Urinary bladder (tissue), 4 donors: Measurements from ENCODE around the gene KCNJ12. TPM values are rescaled to one million over a fixed set of nuclear protein-coding genes. Genes with fewer than 3 reads are reported as not detected.

Experiments used
- DNase-seq: peaks from one replicate; pipeline ENCODE4 v3.0.0-alpha.2; 2015; ENCODE audit errors: extremely low spot score
- H3K27ac ChIP-seq: one replicate; pipeline ENCODE4 v1.5.1; 2013; ENCODE audit warnings: low read depth, mild to moderate bottlenecking, moderate library complexity
- H3K36me3 ChIP-seq: one replicate; pipeline ENCODE4 v1.6.1; 2013; ENCODE audit warnings: mild to moderate bottlenecking, moderate library complexity; ENCODE audit not compliant: insufficient read depth
- H3K4me1 ChIP-seq: one replicate; pipeline ENCODE4 v1.6.1; 2013; ENCODE audit warnings: mild to moderate bottlenecking, moderate library complexity; ENCODE audit not compliant: insufficient read depth
- H3K4me3 ChIP-seq: one replicate; pipeline ENCODE4 v1.5.1; 2013; ENCODE audit warnings: low read depth, low read length
- WGBS: extraction: QIAGEN DNeasy Blood & Tissue Kit; methylation state at CpG from one replicate; pipeline ENCODE4 v1.1.7; 2013; 5-methylcytosine and 5-hydroxymethylcytosine counted together
- polyA plus RNA-seq: library from polyadenylated mRNA; stranded (reverse); fragments of 200-250 nt; gene quantifications from one replicate; pipeline ENCODE4 v1.2.3, GENCODE V29; 2013
- total RNA-seq: library from RNA; depleted of rRNA; stranded (reverse); fragments of >200 nt; gene quantifications from one replicate; pipeline ENCODE4 v1.2.3, GENCODE V29; 2014
- donor health status: healthy with polysubstance abuse.
- donor health status: healthy.

The KCNJ12 gene
- total and polyA plus RNA-seq, 2 donors, result 1.5 to 4.1 TPM

DNA sequence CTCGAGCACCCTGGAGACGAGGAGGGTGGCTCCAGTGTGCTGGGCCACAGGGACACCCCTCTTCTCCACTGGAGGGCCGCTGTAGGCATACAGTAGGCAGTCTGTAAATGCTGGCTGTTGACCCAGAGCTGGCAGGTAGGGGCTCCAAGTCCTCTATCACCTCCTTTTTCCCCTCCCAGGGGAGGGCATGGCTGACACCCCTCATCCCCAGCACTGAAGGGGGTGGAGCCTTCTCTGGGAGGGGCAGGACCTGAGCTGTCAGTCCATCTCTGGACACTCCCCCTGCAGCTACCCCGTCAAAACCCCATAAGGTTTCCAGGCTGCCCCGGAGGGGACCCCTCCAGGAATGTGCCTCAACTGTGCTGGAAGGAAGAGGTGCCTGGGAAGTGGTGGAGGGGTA is 2.4 kb downstream of the KCNJ12 start:
- no peaks in the 10 kb centered on the region for H3K36me3 ChIP-seq
- WGBS, result 71% methylated on average over 5 of the region's 5 CpGs
- H3K27ac ChIP-seq, result no peak overlapping the region
- no peak for DNase-seq
- no peaks in the 10 kb centered on the region for H3K4me1 ChIP-seq
- no peak overlapping the region for H3K4me3 ChIP-seq

DNA sequence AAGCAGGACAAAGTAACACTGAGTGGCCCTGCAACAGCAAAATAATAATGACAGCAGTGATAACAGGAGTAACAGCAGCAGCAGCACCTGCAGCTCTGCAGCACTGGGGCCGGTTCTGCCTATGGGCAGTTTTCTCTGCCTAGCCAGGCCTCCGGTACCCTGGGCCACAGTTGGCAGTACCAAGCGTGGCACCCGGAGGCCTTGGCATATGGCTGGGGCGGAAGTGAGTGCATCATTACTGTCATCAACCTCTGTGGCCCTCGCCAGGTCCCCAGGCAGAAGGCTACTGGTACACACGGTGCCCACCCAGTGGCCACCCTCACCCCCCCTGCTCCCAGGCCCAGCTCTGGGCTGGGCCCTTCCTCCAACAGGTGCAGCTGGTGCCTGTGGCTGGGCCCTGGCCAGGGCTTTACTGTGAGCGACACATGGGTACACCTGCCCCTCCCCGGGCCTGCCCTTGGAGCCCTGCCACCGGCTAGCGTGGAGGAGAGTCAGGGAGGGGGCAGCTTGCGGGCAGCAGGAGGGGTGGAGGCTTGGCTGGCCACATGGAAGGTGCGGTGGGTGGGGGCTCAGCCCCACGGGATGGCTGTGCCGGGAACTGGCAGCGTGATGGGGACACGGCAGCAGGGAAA is 3.0 kb downstream of the KCNJ12 start:
- no peak for DNase-seq
- H3K4me3 ChIP-seq, result no peak overlapping the region
- 88% methylated on average over 17 of the region's 17 CpGs for WGBS
- H3K27ac ChIP-seq, result no peak overlapping the region
- no peaks in the 10 kb centered on the region for H3K36me3 ChIP-seq
- H3K4me1 ChIP-seq, result no peaks in the 10 kb centered on the region

DNA sequence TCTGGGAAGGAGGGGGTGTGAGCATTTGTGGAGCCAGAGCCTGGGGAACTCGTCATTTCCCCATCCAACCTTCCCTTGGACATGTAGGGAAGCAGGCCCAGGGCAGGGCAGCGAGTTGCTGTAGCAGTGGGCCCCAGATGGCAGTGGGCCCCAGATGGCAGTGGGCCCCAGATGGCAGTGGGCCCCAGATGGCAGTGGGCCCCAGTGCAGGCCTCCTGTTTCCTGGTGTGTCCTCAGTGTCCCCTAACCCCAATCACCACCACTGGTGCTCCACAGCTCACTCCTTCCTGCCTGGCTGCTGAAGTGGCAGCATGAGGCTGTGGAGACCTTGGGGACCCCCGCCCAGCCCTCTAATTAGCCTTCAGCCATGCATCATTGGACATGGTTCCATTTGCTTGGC is 4.5 kb downstream of the KCNJ12 start:
- H3K27ac ChIP-seq, result no peak overlapping the region
- H3K4me3 ChIP-seq, result no peak overlapping the region
- no peaks in the 10 kb centered on the region for H3K36me3 ChIP-seq
- WGBS, result 91% methylated on average over 3 of the region's 3 CpGs
- H3K4me1 ChIP-seq, result no peaks in the 10 kb centered on the region
- no peak for DNase-seq

DNA sequence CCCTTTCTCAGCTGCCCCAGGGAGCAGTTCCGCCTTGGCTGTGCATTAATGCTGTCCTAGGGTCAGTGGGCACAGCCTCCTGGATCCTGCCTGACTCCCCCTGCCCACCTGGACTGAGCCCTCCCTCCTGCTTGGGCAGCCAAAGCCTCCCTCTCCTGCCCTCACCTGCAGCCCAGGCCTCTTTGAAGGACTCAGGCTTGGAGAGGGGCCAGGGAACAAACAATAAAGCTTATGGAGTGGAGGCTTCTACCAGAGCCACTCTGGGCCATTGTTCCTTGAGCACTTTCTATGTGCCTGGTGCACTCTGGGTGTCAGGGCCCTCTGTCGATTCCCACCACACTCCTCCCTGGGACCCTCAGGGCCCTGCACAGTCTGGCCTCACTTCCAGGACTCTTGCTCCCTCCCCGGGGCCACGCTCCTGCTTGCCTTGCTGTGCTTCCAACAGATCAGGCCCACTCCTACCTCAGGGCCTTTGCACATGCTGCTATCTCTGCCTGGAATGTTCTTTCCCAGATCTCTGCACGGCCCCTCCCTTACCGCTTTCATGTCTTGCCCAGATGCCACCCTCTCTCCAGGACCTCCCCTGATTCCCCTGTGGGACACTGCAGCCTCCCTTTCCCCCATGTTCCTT is 5.0 kb downstream of the KCNJ12 start:
- DNase-seq, result no peak
- 97% methylated on average over 6 of the region's 6 CpGs for WGBS
- no peak overlapping the region for H3K27ac ChIP-seq
- H3K4me3 ChIP-seq, result no peak overlapping the region
- H3K36me3 ChIP-seq, result no peaks in the 10 kb centered on the region
- H3K4me1 ChIP-seq, result no peaks in the 10 kb centered on the region

- 80% methylated on average over 29 of the region's 29 CpGs for WGBS
- Histone ChIP-seq H3K27ac (no peak overlapping the region), H3K36me3 (no peaks in the 10 kb centered on the region), H3K4me1 (no peaks in the 10 kb centered on the region), H3K4me3 (no peak overlapping the region)
- no peak for DNase-seq
Measured at GRCh38 chr17:21382560-21383495, 6.7 kb downstream of the KCNJ12 start.

DNA sequence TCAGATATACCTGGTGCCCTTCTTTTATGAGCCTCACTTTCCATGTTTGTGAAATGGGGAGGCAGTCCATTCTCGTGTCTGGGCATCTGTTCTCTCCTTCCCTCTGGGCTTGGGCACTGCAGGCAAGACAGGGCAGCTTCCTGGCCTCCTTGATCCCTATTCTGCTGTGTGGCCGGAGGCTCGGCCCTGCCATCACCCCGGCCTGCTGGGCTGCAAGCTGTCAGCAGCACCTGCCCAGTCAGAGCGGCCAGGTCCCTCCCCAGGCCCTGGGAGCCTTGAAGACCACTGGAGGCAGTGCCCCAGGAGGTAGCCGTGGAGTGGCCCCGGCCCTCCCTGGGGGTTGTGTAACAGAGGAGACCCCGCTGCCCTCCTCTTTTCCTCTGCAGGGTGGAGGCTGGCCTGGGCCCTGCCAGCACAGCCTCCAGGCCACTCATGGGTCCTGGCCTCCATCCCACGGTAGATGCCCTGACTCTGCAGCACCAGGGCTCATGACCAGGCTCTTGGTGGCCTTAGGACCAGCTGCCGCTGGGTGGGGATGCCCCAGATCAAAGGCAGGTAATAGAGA is 9.2 kb downstream of the KCNJ12 start:
- H3K4me1 ChIP-seq, result no peaks in the 10 kb centered on the region
- no peaks in the 10 kb centered on the region for H3K36me3 ChIP-seq
- 70% methylated on average over 10 of the region's 10 CpGs for WGBS
- no peak for DNase-seq
- H3K4me3 ChIP-seq, result no peak overlapping the region
- H3K27ac ChIP-seq, result no peak overlapping the region

DNA sequence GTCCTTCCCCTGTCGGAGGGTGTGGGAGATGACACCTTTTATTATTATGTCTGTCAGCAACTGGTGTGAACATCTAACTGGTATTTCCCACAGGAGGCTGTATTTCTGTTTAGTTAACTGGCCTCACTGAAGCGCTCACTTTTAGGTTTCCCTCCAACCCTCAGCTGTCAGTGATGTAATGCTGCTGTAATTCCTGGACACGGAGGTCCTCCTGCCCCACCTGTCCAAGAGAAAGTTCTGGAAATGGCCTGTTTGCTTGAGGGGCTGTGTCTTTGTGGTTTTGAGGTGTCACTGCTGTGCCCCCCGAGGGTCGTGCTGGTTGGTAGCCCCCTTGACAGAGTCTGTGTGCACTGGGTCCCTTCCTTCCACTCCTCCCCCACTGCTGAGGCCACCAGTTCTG is 11.5 kb downstream of the KCNJ12 start:
- Histone ChIP-seq H3K4me3 (no peak overlapping the region), H3K4me1 (no peaks in the 10 kb centered on the region), H3K27ac (no peak overlapping the region), H3K36me3 (no peaks in the 10 kb centered on the region)
- DNase-seq, result no peak
- WGBS, result 73% methylated on average over 5 of the region's 5 CpGs

DNA sequence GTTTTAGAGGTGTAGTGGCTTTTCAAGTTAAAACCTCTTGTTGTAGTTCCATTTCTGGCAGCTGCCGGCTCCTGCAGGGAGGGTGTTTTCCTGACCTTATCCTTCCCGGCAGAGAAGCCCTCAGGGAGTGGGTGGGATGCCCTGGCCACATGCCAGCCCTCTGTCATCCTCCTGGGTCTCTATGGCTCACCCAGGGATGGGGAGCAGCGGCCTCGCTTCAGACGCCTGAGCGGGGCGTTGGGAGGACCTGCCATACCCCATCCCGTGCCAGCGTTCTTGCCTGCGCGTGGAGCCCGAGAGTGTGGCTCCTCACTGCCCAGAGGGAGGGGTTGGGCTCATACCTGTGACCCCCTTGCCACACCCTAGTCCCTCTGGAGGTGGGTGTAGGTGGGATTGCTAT is 11.9 kb downstream of the KCNJ12 start:
- DNase-seq, result no peak
- WGBS, result 77% methylated on average over 12 of the region's 12 CpGs
- H3K27ac ChIP-seq, result no peak overlapping the region
- no peak overlapping the region for H3K4me3 ChIP-seq
- no peaks in the 10 kb centered on the region for H3K4me1 ChIP-seq
- no peaks in the 10 kb centered on the region for H3K36me3 ChIP-seq

- Histone ChIP-seq H3K4me3 (no peak overlapping the region), H3K36me3 (no peaks in the 10 kb centered on the region), H3K4me1 (no peaks in the 10 kb centered on the region), H3K27ac (no peak overlapping the region)
- DNase-seq, result no peak
- WGBS, result 96% methylated on average over 6 of the region's 6 CpGs
Measured at GRCh38 chr17:21388944-21389343, 12.8 kb downstream of the KCNJ12 start.

DNA sequence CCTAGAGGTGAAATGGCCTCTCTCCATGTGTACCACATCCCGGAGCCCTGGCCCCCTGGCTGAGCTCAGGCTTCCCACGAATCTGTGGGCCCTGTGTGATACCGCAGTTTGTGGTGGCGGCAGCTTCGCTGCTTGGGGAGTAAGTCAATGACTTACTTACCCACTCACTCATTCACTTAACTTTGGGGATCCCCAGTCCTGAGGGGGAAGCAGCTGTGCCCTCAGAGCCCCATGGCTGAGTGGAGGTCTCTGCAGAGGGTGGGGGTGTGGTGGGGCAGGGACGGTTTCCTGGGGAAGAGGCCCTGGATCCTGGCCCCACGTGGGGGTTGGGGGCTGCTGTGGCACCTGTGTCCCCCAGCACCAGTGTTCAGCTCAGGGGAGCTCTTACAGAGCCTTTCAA is 13.2 kb downstream of the KCNJ12 start:
- Histone ChIP-seq H3K4me3 (no peak overlapping the region), H3K36me3 (no peaks in the 10 kb centered on the region), H3K4me1 (no peaks in the 10 kb centered on the region), H3K27ac (no peak overlapping the region)
- DNase-seq, result no peak
- WGBS, result 80% methylated on average over 7 of the region's 7 CpGs

GRCh38 chr17:21390294-21390693 is 14.1 kb downstream of the KCNJ12 start:
- no peaks in the 10 kb centered on the region for H3K36me3 ChIP-seq
- no peak for DNase-seq
- 78% methylated on average over 9 of the region's 9 CpGs for WGBS

DNA sequence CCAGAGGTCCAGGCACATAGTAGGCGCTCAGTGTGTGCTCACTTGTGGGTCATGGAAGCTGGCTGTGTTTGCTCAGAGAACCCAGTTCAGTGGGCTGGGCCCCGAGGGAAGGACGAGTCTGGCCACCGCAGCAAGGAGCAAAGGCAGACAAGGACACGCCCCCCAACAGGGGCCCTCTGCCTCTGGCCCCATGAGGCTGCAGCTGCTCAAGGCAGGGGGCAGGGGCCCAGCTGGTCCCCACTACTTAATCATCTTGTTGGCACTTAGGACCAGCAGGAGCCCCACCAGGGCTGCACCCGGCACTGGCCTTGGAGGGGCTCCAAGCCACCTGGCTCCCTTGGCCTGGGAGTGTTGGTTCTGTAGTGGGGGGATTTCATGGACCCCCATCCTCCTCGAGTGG is 16.1 kb downstream of the KCNJ12 start:
- no peak overlapping the region for H3K27ac ChIP-seq
- WGBS, result 71% methylated on average over 7 of the region's 7 CpGs
- no peak overlapping the region for H3K4me3 ChIP-seq
- DNase-seq, result no peak
- H3K36me3 ChIP-seq, result no peaks in the 10 kb centered on the region
- H3K4me1 ChIP-seq, result no peaks in the 10 kb centered on the region

More at GRCh38 chr17:21390294-21390693, 14.1 kb downstream of the KCNJ12 start:
- H3K4me1 ChIP-seq, result no peaks in the 10 kb centered on the region
- no peak overlapping the region for H3K4me3 ChIP-seq
- H3K27ac ChIP-seq, result no peak overlapping the region

DNA sequence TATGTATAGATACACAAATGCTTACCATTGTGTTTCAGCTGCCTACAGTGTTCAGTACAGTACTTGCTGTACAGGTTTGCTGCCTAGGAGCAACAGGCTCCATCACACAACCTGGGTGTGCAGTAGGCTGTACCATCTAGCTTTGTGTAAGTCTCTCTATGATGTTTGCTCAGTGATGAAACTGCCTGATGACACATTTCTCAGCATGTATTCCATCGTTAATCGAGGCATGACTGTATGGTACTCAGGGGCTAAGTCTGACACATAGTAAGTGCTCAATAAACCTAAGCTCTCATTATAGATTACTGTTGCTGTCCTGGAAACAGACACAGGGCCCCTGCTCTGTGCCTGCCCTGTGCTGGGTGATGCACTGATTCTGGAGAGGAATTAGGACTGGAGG is 18.1 kb downstream of the KCNJ12 start:
- no peak overlapping the region for H3K27ac ChIP-seq
- DNase-seq, result no peak
- H3K4me1 ChIP-seq, result no peaks in the 10 kb centered on the region
- WGBS, result 83% methylated on average over 2 of the region's 2 CpGs
- H3K36me3 ChIP-seq, result no peaks in the 10 kb centered on the region
- H3K4me3 ChIP-seq, result no peak overlapping the region
